Measurements from ENCODE around the gene AGAP2. TPM values are rescaled to one million over a fixed set of nuclear protein-coding genes. Genes with fewer than 3 reads are reported as not detected.

AGAP2 gene
- polyA plus RNA-seq, 3 donors: 0.20 to 3.4 (median 0.65) TPM

- Histone ChIP-seq H3K4me2 (replicated peaks; ENCODE audit: extremely low read depth, low read length, poor library complexity, severe bottlenecking) (no peak overlapping the region), H3K27ac (ENCODE audit: low read depth in 1 of 2, low read length in 2 of 2) (no peak overlapping the region), H3K79me2 (ENCODE audit: insufficient read depth, low read length) (peaks cover 2% of the 10 kb centered on the region), H4K20me1 (ENCODE audit: insufficient read depth, low read length) (peaks cover 51% of the 10 kb centered on the region), H2AFZ (ENCODE audit: insufficient read depth, low read depth, low read length, poor library complexity, severe bottlenecking) (no peak overlapping the region), H3K27me3 (ENCODE audit: control insufficient read depth in 2 of 2, insufficient read depth in 2 of 2, low read length in 2 of 2) (no peaks in the 10 kb centered on the region), H3K4me1 (ENCODE audit: control insufficient read depth in 1 of 2, insufficient read depth in 2 of 2, low read length in 2 of 2) (no peaks in the 10 kb centered on the region), H3K9ac (ENCODE audit: insufficient read depth, low read length, poor library complexity, severe bottlenecking) (no peak overlapping the region), H3K4me3 (replicated peaks in 1 of 3; ENCODE audit: low read depth in 2 of 3, low read length in 3 of 3) (no peak overlapping the region), H3K36me3 (replicated peaks in 1 of 2; ENCODE audit: control insufficient read depth in 1 of 2, insufficient read depth in 2 of 2, low read length in 2 of 2) (peaks cover 75 to 94% of the 10 kb centered on the region in 2 donors), H3K9me3 (replicated peaks in 1 of 2; ENCODE audit: control insufficient read depth in 1 of 2, insufficient read depth in 1 of 2, low read length in 2 of 2) (no peaks in the 10 kb centered on the region)
- TF ChIP-seq, protein P1, sequence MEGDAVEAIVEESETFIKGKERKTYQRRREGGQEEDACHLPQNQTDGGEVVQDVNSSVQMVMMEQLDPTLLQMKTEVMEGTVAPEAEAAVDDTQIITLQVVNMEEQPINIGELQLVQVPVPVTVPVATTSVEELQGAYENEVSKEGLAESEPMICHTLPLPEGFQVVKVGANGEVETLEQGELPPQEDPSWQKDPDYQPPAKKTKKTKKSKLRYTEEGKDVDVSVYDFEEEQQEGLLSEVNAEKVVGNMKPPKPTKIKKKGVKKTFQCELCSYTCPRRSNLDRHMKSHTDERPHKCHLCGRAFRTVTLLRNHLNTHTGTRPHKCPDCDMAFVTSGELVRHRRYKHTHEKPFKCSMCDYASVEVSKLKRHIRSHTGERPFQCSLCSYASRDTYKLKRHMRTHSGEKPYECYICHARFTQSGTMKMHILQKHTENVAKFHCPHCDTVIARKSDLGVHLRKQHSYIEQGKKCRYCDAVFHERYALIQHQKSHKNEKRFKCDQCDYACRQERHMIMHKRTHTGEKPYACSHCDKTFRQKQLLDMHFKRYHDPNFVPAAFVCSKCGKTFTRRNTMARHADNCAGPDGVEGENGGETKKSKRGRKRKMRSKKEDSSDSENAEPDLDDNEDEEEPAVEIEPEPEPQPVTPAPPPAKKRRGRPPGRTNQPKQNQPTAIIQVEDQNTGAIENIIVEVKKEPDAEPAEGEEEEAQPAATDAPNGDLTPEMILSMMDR (IDR thresholded peaks at IDR 0.05): no peak
- H3K27ac Mint-ChIP-seq: peak overlapping the region in 1 of 7 donors; percentile 50
- H3K9me3 Mint-ChIP-seq: peaks cover 0 to 2% (median 0%) of the 10 kb centered on the region in 7 donors
- intact Hi-C loops (cut with micrococcal nuclease): no loop called here
- no peaks in the 10 kb centered on the region for H3K4me1 Mint-ChIP-seq
- DNase-seq: no peak
- peaks cover 66 to 90% of the 10 kb centered on the region in 2 donors for H3K36me3 Mint-ChIP-seq
- 90% methylated on average over 2 of the region's 5 CpGs for WGBS (ENCODE audit: insufficient coverage)
- no peaks in the 10 kb centered on the region for H3K27me3 Mint-ChIP-seq (ENCODE audit: low read depth in 3 of 3)
- no peak overlapping the region for H3K4me3 Mint-ChIP-seq
Observed at GRCh38 chr12:57713209-57713608, 25.3 kb downstream of the AGAP2 start.

DNA sequence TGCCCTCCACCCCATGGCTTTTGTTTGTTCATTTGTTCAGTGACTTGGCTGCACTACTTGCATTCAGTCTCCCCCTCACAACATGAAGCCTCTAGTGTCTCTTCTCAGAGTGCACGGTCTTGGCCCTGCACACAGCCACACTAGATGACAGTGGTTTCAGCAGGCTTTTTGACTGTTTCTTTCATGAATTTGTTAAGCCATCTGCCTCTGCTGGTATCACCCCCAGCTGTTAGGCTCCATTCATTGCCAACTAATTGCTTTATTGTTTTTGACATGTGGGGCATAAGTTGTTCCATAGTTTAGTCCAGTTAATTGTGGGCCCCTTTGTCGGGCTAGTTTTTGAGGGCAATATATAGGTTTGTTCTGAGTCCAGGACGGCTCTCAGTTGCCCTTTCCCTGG, 25.8 kb downstream of the AGAP2 start:
- no peak overlapping the region for H3K27ac ChIP-seq (ENCODE audit: low read depth in 1 of 2, low read length in 2 of 2)
- Mint-ChIP-seq H3K4me3 (no peak overlapping the region), H3K27ac (peak overlapping the region in 1 of 7 donors; percentile 30), H3K4me1 (no peaks in the 10 kb centered on the region), H3K9me3 (peaks cover 0 to 2% (median 0%) of the 10 kb centered on the region in 7 donors), H3K36me3 (peaks cover 64 to 88% of the 10 kb centered on the region in 2 donors), H3K27me3 (ENCODE audit: low read depth in 3 of 3) (no peaks in the 10 kb centered on the region)
- no peak overlapping the region for H2AFZ ChIP-seq (ENCODE audit: insufficient read depth, low read depth, low read length, poor library complexity, severe bottlenecking)
- H3K36me3 ChIP-seq (replicated peaks in 1 of 2; ENCODE audit: control insufficient read depth in 1 of 2, insufficient read depth in 2 of 2, low read length in 2 of 2): peaks cover 75 to 93% of the 10 kb centered on the region in 2 donors
- TF ChIP-seq, protein P1 (IDR thresholded peaks at IDR 0.05): no peak
- no peak overlapping the region for H3K9ac ChIP-seq (ENCODE audit: insufficient read depth, low read length, poor library complexity, severe bottlenecking)
- H3K9me3 ChIP-seq (replicated peaks in 1 of 2; ENCODE audit: control insufficient read depth in 1 of 2, insufficient read depth in 1 of 2, low read length in 2 of 2): no peaks in the 10 kb centered on the region
- no peak overlapping the region for H3K4me2 ChIP-seq (replicated peaks; ENCODE audit: extremely low read depth, low read length, poor library complexity, severe bottlenecking)
- no peak overlapping the region for H3K4me3 ChIP-seq (replicated peaks in 1 of 3; ENCODE audit: low read depth in 2 of 3, low read length in 3 of 3)
- 100% methylated on average over 1 of the region's 3 CpGs for WGBS (ENCODE audit: insufficient coverage)
- intact Hi-C loops (cut with micrococcal nuclease): no loop called here
- no peaks in the 10 kb centered on the region for H3K27me3 ChIP-seq (ENCODE audit: control insufficient read depth in 2 of 2, insufficient read depth in 2 of 2, low read length in 2 of 2)
- DNase-seq: no peak
- peaks cover 2% of the 10 kb centered on the region for H3K79me2 ChIP-seq (ENCODE audit: insufficient read depth, low read length)
- H3K4me1 ChIP-seq (ENCODE audit: control insufficient read depth in 1 of 2, insufficient read depth in 2 of 2, low read length in 2 of 2): no peaks in the 10 kb centered on the region
- peaks cover 47% of the 10 kb centered on the region for H4K20me1 ChIP-seq (ENCODE audit: insufficient read depth, low read length)

Measured in CD14-positive monocyte (primary cell).